ENCODE measurements around the gene AGAP2. TPM values are rescaled to one million over a fixed set of nuclear protein-coding genes. Genes with fewer than 3 reads are reported as not detected.
A peak's percentile ranks its signal among the peaks of the same experiment; 100 is the strongest.

AGAP2 gene
- total RNA-seq, 2 experiments from 2014 or later = 21.0 to 21.2 TPM

DNA sequence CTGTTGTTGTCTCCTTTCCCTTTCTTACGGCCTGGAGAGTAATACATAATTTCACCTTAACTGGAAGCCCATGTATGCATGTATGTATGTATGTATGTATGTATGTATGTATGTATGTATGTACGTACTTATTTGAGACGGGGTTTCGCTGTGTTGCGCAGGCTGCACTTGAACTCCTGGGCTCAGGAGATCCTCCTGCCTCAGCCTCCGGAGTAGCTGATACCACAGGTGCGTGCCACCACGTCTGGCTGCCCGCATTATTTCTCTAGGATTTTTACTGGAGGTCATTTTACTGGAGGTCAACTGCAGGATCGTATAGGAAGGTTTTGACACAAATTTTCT lies 45.3 kb downstream of the AGAP2 start:
- Histone ChIP-seq H3K36me3 (ENCODE audit: insufficient read depth, low read length) (peaks cover 28% of the 10 kb centered on the region), H3K27me3 (ENCODE audit: control insufficient read depth in 1 of 2, insufficient read depth in 2 of 2, low read length in 2 of 2) (no peaks in the 10 kb centered on the region), H3K4me1 (ENCODE audit: insufficient read depth, low read length) (peaks cover 16% of the 10 kb centered on the region), H3K9me3 (ENCODE audit: control insufficient read depth in 1 of 2, insufficient read depth in 1 of 2, low read length in 2 of 2) (no peaks in the 10 kb centered on the region), H3K27ac (ENCODE audit: low read depth in 1 of 2, low read length in 2 of 2) (no peak overlapping the region), H3K4me3 (ENCODE audit: low read length) (peak overlapping the region; percentile 24)
- peaks cover 3% of the 10 kb centered on the region for H3K4me1 Mint-ChIP-seq (ENCODE audit: low read depth)
- CTCF ChIA-PET = interaction anchor here (0.9 to 1.6 kb wide), 6 partner anchors 12 to 235 kb away, joined by 3 to 7 read pairs (median 4); partner anchors contain the start of genes B4GALNT1 and TSPAN31
- DNase-seq (no peak), ATAC-seq (ENCODE audit: poor library complexity) (no peak)
- H3K27me3 Mint-ChIP-seq = peaks cover 17% of the 10 kb centered on the region
- H3K9me3 Mint-ChIP-seq = no peaks in the 10 kb centered on the region
- POLR2A ChIA-PET = interaction anchor here (0.9 to 2.1 kb wide), 9 partner anchors 10 to 173 kb away, joined by 3 to 10 read pairs (median 5); partner anchors contain the start of genes B4GALNT1, DDIT3, TSFM and TSPAN31
- H3K36me3 Mint-ChIP-seq (ENCODE audit: low read depth) = peaks cover 18% of the 10 kb centered on the region
- TF ChIP-seq, protein P1, sequence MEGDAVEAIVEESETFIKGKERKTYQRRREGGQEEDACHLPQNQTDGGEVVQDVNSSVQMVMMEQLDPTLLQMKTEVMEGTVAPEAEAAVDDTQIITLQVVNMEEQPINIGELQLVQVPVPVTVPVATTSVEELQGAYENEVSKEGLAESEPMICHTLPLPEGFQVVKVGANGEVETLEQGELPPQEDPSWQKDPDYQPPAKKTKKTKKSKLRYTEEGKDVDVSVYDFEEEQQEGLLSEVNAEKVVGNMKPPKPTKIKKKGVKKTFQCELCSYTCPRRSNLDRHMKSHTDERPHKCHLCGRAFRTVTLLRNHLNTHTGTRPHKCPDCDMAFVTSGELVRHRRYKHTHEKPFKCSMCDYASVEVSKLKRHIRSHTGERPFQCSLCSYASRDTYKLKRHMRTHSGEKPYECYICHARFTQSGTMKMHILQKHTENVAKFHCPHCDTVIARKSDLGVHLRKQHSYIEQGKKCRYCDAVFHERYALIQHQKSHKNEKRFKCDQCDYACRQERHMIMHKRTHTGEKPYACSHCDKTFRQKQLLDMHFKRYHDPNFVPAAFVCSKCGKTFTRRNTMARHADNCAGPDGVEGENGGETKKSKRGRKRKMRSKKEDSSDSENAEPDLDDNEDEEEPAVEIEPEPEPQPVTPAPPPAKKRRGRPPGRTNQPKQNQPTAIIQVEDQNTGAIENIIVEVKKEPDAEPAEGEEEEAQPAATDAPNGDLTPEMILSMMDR (IDR thresholded peaks at IDR 0.05) = no peak
- no peak overlapping the region for H3K27ac Mint-ChIP-seq
- no peak overlapping the region for H3K4me3 Mint-ChIP-seq
- intact Hi-C loops (cut with DNase I, micrococcal nuclease) = loop anchor here (1.0 to 5.0 kb wide), 4 partner anchors 49 to 110 kb away; partner anchors contain the start of genes B4GALNT1 (in 1 of the 2) and PIP4K2C (in 1 of the 2)

DNA sequence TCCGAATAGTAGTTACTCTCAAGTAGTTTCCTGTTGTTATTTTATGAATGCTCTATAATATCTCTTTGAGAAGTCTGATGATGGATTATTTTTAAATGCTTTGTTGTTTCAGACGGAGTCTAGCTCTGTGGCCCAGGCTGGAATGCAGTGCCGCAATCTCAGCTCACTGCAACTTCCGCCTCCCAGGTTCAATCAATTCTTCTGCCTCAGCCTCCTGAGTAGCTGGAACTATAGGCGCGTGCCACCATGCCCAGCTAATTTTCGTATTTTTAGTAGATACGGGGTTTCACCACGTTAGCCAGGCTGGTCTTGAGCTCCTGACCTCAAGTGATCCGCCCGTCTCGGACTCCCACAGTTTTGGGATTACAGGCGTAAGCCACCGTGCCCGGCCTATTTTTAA lies 46.0 kb downstream of the AGAP2 start:
- H3K27ac ChIP-seq (ENCODE audit: low read depth in 1 of 2, low read length in 2 of 2) = no peak overlapping the region
- peaks cover 16% of the 10 kb centered on the region for H3K4me1 ChIP-seq (ENCODE audit: insufficient read depth, low read length)
- peaks cover 3 to 5% of the 10 kb centered on the region in 2 experiments for H3K27me3 ChIP-seq (ENCODE audit: control insufficient read depth in 1 of 2, insufficient read depth in 2 of 2, low read length in 2 of 2)
- peaks cover 10% of the 10 kb centered on the region for H3K36me3 Mint-ChIP-seq (ENCODE audit: low read depth)
- peaks cover 22% of the 10 kb centered on the region for H3K27me3 Mint-ChIP-seq
- H3K9me3 Mint-ChIP-seq = no peaks in the 10 kb centered on the region
- CTCF ChIA-PET = interaction anchor here (0.9 to 1.6 kb wide), 3 partner anchors 52 to 234 kb away, joined by 3 to 5 read pairs (median 3); partner anchors contain the start of genes B4GALNT1 and TSPAN31
- no peak for DNase-seq
- H3K4me3 ChIP-seq (ENCODE audit: low read length) = no peak overlapping the region
- POLR2A ChIA-PET = interaction anchor here (1.5 kb wide), 2 partner anchors 32 to 52 kb away, joined by 4 to 6 read pairs; partner anchors contain the start of gene TSPAN31
- H3K9me3 ChIP-seq (ENCODE audit: control insufficient read depth in 1 of 2, insufficient read depth in 1 of 2, low read length in 2 of 2) = no peaks in the 10 kb centered on the region
- no peak overlapping the region for H3K4me3 Mint-ChIP-seq
- H3K27ac Mint-ChIP-seq = no peak overlapping the region
- TF ChIP-seq, protein P1 (IDR thresholded peaks at IDR 0.05) = no peak
- H3K36me3 ChIP-seq (ENCODE audit: insufficient read depth, low read length) = peaks cover 20% of the 10 kb centered on the region
- intact Hi-C loops (cut with DNase I, micrococcal nuclease) = loop anchor here (5.0 kb wide), 3 partner anchors 50 to 100 kb away; partner anchors contain the start of genes B4GALNT1 (in 1 of the 2) and PIP4K2C (in 1 of the 2)
- no peak for ATAC-seq (ENCODE audit: poor library complexity)
- no peaks in the 10 kb centered on the region for H3K4me1 Mint-ChIP-seq (ENCODE audit: low read depth)

DNA sequence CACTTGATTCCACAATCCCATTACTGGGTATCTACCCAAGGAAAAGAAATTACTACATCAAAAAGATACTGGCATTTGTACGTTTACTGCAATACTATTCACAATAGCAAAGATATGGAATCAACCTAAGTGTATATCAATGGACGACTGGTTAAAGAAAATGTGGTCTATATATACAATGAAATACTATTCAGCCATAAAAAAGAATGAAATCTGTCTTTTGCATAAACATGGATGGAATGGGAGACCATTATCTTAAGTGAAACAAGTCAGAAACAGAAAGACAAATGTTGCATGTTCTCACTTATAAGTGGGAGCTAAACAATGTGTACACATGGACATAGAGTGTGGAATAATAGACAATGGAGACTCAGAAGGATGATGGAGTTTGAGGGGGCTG lies 49.6 kb downstream of the AGAP2 start:
- DNase-seq = no peak
- H3K9me3 Mint-ChIP-seq = no peaks in the 10 kb centered on the region
- POLR2A ChIA-PET = no interaction called here

More for the DNA sequence above, 49.6 kb downstream of the AGAP2 start:
- CTCF ChIA-PET = no interaction called here
- Histone ChIP-seq H3K9me3 (ENCODE audit: control insufficient read depth in 1 of 2, insufficient read depth in 1 of 2, low read length in 2 of 2) (no peaks in the 10 kb centered on the region), H3K27me3 (ENCODE audit: control insufficient read depth in 1 of 2, insufficient read depth in 2 of 2, low read length in 2 of 2) (peaks cover 8 to 10% of the 10 kb centered on the region in 2 experiments), H3K4me1 (ENCODE audit: insufficient read depth, low read length) (peaks cover 5% of the 10 kb centered on the region), H3K36me3 (ENCODE audit: insufficient read depth, low read length) (no peaks in the 10 kb centered on the region), H3K27ac (ENCODE audit: low read depth in 1 of 2, low read length in 2 of 2) (no peak overlapping the region), H3K4me3 (ENCODE audit: low read length) (no peak overlapping the region)
- Mint-ChIP-seq H3K4me3 (no peak overlapping the region), H3K27me3 (peaks cover 53% of the 10 kb centered on the region), H3K4me1 (ENCODE audit: low read depth) (no peaks in the 10 kb centered on the region), H3K36me3 (ENCODE audit: low read depth) (no peaks in the 10 kb centered on the region), H3K27ac (no peak overlapping the region)
- ATAC-seq (ENCODE audit: poor library complexity) = no peak
- TF ChIP-seq, protein P1 (IDR thresholded peaks at IDR 0.05) = no peak
- intact Hi-C loops (cut with DNase I, micrococcal nuclease) = no loop called here

All from CD4-positive, alpha-beta T cell (primary cell).